Germinal center (tissue), 1 donor: ENCODE results near the gene USE1.
A peak's percentile ranks its signal among the peaks of the same experiment; 100 is the strongest.

Experiments used
- DNase-seq: peaks from one replicate; pipeline ENCODE4 v3.0.0; 2012; ENCODE audit warnings: mixed read lengths, low spot score

USE1 gene

DNA sequence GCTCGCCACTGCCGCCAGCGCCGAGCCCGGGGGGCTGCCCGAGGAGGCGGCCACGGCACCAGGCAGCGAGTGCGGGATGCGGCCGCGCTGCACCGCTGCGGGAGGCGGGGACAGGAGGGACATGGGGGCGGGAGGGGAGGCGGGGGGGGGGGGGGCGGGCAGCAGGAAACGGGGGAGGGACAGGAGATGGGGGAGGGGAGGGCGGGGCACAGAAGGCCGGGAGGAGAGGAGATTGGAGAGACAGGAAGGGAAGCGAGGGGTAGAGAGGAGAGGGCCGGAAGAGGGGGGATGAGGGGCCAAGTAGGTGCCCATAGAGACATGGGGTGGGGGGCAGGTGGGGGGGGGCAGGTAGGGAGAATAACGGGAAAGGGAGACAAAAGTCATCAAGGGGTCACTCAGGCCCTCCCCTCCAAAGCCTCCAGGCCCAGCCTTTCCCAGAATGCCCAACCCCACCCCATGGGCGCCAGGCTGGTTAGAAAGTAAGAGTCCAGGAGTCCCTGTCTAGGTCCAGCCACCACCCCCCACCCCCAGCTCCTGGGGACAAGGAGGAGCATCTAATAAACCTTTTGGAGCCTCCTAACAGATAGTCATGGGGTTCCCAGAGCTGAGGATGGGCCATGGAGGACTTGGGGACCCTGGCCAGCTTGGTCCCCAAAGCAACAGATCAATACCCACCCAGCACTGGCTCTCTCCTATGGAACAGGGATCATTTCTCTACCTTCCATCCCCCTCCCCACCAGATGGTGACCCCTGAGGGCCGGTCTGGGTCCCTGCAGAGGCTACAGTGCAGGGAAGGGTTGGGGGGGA lies 21.0 kb downstream of the USE1 start:
- DNase-seq: no peak

- DNase-seq: no peak
Observed at GRCh38 chr19:17236811-17237543, 21.8 kb downstream of the USE1 start.

DNA sequence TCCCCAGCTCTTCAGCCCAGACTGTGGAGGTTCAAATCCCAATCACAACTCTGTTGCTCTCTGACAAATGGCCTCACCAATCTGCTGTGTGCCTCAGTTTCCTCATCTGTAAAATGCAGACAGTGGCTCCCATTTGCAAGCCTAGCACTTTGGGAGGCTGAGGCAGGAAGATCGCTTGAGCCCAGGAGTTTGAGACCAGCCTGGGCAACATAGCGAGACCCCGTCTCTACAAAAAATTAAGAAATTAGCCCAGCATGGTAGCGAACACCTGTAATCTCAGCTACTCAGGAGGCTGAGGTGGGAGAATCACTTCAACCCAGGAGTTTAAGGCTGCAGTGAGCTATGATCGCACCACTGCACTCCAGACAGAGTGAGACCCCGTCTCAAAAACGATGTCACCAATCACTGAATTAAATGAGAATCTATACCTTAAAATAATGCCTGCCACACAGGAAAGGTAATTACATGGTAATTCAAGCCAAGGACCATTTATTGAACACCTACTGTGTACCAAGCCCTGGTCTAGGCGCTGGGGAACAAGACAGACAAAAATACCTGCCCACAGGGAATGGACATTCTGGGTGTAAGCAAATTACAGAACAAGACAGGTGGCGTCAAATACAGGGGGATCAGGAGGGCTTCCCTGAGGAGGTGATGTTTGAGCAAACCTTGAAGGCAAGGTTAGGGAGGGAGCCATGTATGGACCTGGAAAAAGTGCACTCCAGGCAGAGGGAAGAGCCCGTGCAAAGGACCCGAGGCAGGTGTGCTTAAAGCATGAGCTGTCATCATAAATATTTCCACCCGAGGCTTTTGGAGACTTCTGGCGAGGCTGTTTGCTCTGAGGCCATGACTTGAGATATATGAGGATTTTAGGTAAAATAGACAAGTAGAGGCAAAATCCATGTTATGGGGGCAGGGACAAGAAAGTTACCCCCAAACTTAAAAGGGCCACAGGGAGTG lies 22.9 kb downstream of the USE1 start:
- no peak for DNase-seq

GRCh38 chr19:17240062-17240752 lies 25.1 kb downstream of the USE1 start:
- no peak for DNase-seq

DNA sequence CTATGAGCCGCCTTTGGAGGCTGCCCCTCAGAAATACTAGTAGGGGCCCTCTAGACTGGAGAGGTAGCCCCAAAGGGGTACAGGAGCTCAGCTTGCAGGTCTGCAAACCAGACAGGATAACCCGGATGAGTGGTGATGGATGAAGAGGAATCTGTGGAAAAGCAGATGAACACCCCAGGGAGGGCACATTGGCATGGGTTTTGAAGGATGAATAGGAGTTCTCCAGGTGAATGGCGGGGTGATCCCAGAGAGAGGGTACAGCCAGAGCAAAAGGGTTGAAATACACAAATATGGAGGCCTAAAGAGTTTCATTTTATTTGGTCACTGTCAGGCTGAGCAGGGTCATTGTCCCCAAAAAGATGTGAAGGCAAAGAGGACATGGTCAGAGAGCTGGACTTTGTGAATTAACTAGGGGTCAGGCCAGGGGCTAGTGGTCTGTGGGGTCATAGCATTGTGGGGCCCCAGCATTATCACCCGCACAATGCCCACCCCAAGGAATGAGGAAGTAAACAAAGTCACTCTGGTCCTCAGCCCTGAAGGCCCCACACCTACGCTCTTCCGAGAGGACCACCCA lies 25.8 kb downstream of the USE1 start:
- DNase-seq: no peak

DNA sequence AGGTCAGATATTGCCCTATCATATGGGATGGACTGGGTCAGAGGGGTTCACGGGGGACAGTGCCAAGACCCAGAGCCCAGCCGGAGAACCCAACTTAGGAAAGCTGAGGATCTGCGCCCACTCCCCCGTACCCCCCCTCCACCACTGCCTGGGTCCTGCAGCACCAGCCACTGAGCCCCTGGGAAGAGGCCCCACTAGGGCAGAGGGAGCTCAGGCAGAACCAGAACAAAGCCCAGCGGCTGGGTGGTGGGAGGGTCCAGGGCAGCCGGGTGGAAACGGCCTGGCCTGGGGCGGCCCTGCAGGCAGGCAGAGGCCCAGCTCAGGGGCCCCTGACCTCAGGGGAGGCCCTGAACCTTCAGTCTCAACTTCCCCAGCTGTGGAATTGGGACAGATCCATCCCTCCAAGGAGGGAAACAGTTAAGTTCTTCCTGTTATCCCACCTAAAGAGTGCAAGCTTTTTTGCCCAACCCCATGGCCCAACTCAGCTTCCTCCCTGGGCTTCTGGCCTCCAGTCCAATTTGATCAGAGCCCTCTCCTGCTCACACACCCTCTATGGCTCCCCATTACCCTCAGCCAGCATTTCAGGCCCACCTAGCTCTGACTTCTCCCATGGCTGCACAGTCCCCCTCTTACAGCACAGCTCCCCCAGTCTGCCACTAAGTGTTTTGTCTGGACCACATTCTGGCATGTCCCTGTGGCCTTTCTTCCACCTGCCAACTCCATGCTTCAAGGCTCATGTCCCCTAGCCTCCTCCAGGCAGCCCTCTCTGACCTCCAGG lies 27.5 kb downstream of the USE1 start:
- no peak for DNase-seq

- no peak for DNase-seq
Observed at GRCh38 chr19:17243211-17243829, 28.2 kb downstream of the USE1 start.

DNA sequence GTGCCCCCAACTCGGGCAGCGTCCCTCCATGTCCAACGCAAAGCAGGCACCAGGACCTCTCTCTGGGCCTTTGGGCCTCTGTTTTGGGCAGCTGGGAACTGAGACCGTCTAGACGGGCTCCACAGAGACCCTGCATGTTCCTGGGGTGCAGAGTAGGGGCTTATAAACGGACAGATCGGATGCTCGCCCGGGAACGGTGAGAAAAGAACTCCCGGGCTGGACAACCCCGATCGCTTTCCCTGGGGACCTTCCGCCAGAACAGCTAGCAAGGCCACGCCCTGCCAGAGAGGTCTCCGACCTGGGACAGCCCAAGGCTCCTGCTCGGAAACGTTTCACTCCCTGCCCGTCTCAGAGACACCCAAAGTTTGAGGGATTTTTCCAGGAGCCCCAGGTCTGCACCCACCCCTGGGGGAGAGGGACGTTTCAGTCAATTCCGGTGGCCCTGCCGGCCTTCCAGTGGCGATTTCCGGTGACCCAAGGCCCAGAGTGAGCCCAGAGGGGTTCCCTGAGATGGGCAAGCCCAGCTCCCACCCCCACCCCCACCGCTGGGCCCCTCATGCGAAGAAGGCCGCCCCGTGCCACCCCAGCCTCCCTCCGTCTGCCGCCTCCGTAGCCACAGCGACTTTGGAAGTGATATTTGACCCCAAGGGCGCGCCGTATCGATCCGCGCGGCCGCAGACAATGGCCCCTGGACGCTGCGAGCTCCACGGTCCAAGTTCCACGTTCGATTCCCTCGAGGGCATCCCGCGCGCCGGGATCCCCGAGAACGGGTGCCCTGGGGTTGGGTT lies 28.9 kb downstream of the USE1 start:
- no peak for DNase-seq

DNA sequence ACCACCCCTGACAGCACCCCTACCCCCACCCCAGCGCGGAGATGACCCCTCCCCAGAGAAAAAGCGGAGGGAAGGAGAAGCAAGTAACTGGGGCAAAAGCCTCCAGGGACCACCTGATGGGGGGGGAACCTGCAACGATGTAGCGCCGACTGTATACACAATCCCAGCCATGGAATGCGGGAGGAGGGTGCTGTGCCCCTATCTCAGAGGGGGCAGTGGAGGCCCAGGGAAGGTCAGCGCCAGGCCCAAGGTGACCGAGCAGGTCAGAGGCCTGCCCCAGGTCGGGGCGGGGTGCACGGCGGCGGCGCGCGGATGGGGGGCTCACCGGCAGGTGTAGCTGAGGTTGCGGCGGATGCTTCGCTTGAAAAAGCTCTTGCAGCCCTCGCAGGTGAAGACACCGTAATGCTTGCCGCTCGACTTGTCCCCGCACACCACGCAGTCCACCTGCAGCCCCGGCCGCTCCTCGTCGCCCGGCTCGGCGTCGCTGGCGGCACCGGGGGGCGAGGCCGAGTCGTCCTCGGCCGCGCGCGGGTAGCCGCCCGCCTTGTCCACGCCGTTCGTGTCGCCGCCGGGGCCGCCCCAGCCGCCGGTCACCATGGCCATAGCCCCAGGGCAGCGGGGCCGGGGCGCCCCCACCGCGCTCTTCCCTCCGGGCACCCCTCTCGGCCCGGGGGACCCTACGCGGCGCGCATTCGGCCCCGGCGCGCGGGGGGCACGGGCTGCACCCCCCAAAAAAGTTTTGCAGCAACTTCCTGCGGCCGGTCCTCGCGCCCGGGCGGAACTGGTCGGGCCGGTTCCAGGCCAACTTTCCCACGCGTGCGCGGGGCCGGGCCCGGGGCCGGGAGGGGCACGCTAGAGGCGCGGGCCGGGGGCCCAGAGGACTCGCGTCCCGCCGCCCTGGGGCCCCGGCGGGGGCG lies 29.7 kb downstream of the USE1 start:
- DNase-seq: peak; percentile 36

GRCh38 chr19:17245535-17245984 lies 30.4 kb downstream of the USE1 start, which contains the start of gene NR2F6:
NR2F6 (minus strand) TSS chr19:17245919; CDS start chr19:17245220, 699 bp downstream.
- peak; percentile 65 for DNase-seq

GRCh38 chr19:17246681-17247425 lies 31.7 kb downstream of the USE1 start:
- DNase-seq: no peak

DNA sequence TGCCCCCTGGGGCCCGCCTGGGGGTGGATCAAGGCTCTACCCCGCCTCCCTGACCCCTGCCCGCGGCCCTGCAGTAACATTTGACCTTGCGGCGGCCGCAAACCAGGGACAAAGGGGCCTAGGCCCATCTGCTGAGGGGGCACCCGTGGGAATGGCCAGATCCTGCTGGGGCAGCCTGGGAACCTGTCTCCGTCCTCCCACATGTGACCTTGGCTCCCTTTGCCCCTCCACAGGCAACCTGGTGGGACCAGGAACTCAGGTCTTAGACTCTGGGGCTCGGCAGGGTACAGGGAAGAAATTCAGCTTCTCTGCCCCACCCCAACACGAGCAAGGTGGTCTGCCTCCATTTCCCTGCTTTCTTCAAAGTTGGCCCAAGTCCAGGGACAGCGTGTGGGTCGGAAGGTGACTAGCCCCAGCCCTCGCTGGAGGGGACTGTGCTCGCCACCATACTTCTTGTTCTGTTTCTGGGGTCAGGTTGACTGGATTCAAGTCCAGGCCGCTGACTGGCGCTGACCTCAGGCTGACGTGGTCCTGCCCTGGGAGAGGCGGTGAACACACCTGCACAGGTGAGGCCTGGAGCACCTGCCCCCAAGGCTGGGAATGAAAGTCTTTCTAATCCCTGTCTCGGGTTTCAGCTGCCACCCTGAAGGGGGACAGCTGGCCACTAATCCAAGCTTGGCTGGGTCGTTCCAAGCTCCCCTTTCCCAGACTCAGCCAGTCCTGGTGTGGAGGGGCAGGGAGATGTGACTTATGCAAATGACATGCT lies 33.0 kb downstream of the USE1 start:
- no peak for DNase-seq

DNA sequence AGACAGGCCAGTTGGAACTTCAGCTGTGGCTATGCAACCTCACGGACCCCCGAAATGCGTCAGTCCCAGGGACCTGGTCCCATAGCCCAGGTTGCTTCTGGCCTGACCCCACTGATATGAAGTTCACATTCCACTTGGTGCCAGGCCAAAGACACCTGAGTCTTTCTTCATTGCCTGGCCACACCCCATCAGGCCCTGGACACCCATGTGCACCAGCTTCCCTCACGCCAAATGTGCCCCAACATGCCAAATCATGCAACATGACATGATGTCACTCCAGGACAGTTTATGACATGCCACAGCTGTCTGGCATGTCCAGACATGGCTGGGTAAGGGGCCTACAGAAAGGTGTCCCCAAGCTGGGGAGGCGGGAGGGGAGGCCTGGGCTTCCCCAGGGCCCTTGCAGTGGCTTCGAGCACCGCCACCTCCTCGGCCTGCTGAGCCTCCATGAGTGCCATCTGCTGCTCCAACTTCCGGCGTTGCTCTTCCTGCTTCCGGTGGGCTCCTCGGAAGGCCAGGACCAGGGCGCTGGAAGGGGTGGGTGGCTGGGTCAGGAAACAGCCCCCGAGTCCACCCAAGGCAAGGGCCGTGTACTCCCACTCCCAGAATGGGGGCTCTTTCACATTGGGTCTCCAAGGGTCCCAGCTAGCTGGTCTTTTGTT lies 34.9 kb downstream of the USE1 start:
- DNase-seq: no peak

DNA sequence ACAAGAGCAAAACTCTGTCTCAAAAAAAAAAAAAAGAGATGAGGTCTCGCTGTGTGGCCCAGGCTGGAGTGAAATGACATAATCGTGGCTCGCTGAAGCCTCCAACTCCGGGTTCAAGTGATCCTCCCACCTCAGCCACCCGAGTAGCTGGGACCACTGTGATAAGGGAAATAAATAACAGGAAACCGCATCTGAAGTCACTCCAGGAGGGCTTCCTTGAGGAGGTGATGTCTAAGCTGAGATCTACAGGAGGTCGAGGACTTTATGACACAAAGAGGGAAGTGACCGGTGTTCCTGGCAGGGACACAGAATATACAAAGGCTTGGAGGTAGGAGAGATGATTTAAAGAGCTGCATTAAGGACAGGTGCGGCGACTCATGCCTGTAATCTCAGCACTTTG lies 39.5 kb downstream of the USE1 start:
- no peak for DNase-seq

GRCh38 chr19:17255150-17255621 lies 40.0 kb downstream of the USE1 start:
- no peak for DNase-seq

DNA sequence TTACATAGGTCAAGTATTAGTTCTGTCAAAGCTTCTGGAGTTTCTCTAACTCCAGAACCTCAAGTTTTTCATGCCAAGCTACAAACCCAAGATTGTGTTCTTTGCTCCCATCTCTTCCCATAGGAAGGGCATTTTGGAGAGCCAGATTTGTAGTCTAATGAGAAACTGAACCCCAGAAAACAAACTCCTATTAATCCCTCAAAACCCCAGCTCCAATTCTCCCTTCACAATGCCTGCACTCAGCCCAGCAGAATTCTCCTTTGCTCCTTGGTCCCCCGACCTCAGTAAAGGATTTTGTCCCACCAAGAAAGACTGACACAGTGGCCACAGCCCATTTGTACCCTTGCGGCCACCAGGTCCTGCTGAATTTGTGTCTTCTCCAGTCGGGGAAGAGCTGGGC lies 41.0 kb downstream of the USE1 start:
- no peak for DNase-seq
